Measurements from ENCODE around the gene FAM168B.
"Not testable (repeated sequence)": the region's sequence is repeated elsewhere in the genome, so short reads cannot be mapped to it uniquely, and the experiment has no call there.

FAM168B gene

GRCh38 chr2:131103165-131103564, 9.9 kb upstream of the FAM168B start:
- no peak for DNase-seq (ENCODE audit: low read depth in 2 of 2)

DNA sequence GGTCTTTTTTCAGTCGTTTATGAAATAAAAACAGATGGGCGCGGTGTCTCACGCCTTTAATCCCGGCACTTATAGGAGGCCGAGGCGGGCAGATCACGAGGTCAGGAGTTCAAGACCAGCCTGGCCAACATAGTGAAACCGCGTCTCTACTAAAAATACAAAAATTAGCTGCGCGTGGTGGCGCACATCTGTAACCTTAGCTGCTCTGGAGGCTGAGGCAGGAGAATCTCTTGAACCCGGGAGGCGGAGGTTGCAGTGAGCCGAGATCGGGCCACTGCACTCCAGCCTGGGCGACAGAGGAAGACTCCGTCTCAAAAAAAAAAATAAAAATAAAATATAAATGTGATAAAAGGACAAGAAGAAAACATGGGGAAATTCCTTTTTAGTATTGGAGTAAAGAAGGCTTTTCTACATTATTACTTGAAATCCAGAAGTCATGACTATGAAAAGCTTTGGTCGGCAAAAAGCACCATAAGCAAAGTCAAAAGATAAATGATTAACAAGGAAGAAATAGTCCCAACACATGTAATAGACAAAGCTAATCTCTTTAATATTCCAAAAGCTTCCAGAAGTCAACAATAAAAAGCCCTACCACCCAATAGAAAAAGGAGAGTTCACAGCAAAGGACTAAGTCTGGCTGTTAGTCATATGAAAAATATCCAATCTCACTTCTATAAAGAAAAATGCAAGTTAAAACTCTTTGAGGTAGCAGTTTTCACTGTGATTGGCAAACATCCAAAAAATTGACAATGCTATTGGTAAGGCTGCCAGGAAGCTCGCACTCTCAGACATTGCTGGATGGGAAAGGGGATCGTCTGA, 1.4 kb upstream of the FAM168B start:
- no peak for DNase-seq (ENCODE audit: low read depth in 2 of 2)

DNA sequence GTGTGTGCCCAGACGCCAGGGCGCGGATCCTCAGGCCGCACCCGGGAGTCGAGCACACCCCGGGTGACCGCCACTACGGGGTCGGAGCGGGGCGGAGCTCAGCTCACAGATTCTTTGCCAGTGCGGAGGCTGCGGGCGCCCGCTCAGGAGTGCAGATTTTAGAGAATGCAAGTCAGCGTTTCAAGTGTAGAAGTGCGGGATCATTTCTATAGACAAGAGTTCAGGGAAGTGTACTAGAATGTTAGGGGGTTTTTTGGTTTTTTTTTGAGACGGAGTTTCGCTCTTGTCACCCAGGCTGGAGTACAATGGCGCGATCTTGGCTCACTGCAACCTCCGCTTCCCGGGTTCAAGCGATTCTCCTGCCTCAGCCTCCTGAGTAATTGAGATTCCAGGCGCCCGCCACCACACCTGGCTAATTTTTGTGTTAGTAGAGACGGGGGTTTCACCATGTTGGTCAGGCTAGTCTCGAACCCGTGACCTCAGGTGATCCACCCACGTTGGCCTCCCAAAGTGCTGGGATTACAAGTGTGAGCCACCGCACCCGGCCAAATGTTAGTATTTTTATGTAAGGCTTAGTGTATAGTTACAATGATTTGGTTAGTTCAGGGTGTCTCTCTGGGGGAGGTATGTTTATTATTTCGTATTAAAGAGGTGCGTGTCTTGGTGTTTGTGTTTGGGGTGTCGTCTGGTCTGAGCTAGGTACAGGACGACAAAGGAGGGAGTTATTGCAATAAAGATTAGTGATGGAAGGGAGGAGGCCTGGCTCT, 619 bp upstream of the FAM168B start:
- no peak for DNase-seq (ENCODE audit: low read depth in 2 of 2)

GRCh38 chr2:131092458-131093005, 728 bp downstream of the FAM168B start:
- no peak for DNase-seq (ENCODE audit: low read depth in 2 of 2)

DNA sequence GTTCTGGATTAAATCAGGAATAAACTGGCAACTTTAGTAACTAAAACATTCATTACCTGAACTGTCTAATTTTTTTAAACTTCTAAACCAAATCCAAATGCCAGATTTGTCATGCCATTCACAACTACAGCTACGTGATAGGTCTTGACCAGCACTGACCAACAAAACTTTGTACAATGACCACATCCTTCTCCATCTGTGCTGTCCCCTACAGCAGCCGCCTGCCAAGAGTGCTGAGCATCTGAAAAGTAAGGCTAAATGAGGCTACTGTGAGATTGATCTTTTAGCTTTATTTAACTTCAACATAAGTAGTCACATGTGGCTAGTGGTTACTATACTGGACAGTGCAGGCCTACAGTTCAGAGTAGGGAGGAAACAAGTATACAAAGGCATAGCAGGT, 7.6 kb downstream of the FAM168B start:
- no peak for DNase-seq (ENCODE audit: low read depth in 2 of 2)

DNA sequence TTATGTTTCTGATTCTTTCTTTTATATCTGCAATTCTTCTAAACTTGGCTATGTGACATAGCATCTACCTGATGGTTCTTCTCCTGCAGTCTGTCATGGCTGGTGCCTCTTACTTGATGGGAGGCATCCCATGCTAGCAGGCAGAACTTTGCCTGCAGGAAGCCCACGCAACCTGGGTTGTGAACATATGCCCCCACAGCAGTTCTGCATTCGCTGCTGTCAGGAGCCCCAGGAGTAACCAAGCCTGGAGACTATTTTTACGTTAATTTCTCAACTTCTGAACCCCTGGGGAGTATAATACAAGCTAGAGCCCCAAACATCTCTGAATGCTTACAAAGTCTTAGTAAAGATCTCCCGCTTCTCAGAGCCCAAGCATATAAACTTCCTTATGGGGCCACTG, 12.1 kb downstream of the FAM168B start:
- DNase-seq (ENCODE audit: low read depth in 2 of 2), result no peak

DNA sequence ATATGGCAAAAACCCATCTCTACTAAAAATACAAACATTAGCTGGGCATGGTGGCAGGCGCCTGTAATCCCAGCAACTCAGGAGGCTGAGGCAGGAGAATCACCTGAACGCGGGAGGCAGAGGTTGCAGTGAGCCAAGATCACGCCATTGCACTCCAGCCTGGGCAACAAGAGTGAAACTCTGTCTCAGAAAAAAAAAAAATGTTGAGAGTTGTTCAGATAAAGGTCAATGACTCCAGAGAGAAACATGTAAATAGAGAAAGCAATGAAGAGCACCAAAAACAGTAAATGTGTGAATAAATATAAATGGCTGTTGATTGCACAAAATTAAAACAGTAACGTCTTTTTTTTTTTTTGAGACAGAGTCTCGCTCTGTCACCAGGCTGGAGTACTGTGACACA, 13.3 kb downstream of the FAM168B start:
- DNase-seq (ENCODE audit: low read depth in 2 of 2), result not testable (repeated sequence)

DNA sequence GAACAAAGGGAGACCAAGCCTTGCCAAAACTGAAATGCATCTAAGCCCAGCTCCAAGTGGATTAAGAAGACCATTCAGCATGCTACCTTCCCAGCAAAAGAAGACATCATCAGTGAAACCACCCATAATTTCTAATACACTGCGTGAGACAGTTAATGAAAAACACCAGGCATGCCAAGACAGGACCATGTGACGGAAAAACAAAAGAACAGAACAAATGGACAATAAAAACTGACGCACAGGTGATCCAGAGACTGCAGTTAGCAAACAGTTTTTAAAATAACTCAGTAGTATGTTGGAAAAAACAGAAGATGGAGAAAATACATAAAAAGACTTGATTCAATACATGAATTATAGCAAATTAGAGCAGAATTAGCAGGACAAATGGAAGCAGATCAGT, 15.3 kb downstream of the FAM168B start:
- DNase-seq (ENCODE audit: low read depth in 2 of 2), result no peak

DNA sequence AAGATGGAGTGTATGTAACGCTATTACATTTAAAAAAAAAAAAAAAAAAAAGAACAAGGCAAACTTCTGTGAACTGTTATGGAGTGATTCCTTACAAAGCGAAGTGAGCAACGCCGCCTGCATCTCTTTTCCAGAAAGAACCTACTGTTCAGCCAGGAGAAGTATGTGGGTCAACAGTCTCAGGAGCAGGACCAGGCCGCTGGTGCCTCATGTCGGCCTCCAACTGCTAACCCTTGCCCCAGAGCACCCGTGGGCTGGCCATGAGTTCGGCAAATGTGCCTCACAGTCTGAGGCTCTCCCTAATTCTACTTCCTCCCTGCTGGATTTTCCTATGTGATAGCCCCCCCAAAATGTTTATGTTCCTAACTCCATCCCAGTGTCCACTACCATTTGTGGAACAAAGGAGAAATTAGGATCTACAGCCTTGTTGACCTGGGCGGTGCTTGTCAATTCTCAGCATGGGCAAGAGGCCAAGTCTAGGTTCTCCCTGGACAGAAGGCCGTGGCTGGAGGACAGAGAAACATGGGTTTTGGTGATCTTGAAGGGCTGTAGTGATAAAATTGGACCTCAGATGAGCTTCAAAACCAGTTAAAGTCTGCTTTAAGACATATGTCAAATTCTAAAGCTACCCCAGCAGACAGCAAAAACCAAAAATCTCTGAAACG, 15.9 kb downstream of the FAM168B start:
- no peak for DNase-seq (ENCODE audit: low read depth in 2 of 2)

GRCh38 chr2:131076707-131077106, 16.6 kb downstream of the FAM168B start:
- DNase-seq (ENCODE audit: low read depth in 2 of 2), result no peak

DNA sequence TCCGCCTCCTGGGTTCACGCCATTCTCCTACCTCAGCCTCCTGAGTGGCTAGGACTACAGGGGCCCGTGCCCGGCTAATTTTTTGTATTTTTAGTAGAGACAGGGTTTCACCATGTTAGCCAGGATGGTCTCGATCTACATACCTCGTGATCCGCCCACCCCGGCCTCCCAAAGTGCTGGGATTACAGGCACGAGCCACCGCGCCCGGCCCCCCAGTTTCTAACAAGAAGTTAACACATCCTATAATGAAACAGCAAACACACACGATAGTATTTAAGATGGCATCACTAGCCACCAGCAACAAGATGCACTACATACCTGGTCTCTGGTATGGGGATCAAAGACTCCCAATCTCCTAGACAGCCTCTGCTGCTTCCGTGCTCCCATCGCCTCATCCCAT, 17.7 kb downstream of the FAM168B start:
- DNase-seq (ENCODE audit: low read depth in 2 of 2), result not testable (repeated sequence)

DNA sequence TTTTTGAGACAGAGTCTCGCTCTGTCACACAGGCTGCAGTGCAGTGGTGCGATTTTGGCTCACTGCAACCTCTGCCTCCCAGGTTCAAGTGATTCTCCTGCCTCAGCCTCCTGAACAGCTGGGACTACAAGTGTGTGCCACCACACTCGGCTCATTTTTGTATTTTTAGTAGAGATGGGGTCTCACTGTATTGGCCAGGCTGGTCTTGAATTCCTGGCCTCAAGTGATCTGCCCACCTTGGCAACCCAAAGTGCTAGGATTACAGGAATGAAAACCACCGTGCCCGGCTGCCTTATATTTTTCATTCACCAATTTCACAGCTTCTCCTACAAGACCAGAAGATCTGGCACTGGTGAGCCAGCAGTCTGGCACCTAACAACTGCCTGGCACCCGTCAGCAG, 25.1 kb downstream of the FAM168B start:
- not testable (repeated sequence) for DNase-seq (ENCODE audit: low read depth in 2 of 2)

GRCh38 chr2:131067465-131068125, 25.7 kb downstream of the FAM168B start:
- no peak for DNase-seq (ENCODE audit: low read depth in 2 of 2)

- DNase-seq (ENCODE audit: low read depth in 2 of 2), result no peak
Measured at GRCh38 chr2:131064589-131065512, 28.4 kb downstream of the FAM168B start.

DNA sequence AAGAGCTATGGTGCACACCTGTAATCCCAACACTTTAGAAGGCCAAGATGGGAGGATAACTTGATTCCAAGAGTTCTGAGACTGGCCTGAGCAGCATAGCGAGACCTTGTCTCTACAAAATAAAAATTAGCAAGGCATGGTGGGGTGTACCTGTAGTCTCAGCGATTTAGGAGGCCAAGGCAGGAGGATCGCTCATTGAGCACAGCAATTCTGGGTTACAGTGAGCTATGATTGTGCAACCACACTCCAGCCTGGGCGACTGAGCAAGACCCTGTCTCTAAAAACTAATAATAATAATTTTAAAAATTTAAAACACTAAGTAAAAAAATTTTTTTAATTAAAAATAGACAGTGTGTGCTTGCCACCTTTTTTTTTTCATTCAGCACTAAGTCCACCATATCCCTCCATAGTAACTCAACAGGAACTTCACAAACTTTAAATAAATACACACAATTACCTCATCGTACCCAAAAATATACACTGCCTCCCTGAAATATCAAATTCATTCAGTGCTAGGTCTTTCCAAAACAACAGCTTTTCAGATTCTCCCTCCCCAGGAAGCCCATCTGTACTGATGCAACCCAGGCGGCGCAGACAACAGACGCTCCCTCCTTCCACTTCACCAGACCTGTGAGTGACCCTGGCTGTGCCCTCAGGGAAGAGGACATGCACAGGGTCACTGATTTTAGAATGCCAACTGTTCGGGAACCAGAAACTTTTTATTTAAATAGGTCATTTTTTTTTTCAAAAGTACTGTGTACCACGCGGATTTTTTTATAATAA, 29.6 kb downstream of the FAM168B start:
- no peak for DNase-seq (ENCODE audit: low read depth in 2 of 2)

GRCh38 chr2:131058920-131059319, 34.3 kb downstream of the FAM168B start:
- DNase-seq (ENCODE audit: low read depth in 2 of 2), result no peak

- no peak for DNase-seq (ENCODE audit: low read depth in 2 of 2)
Measured at GRCh38 chr2:131058214-131058843, 34.9 kb downstream of the FAM168B start.

- no peak for DNase-seq (ENCODE audit: low read depth in 2 of 2)
Measured at GRCh38 chr2:131056932-131057287, 36.4 kb downstream of the FAM168B start.

DNA sequence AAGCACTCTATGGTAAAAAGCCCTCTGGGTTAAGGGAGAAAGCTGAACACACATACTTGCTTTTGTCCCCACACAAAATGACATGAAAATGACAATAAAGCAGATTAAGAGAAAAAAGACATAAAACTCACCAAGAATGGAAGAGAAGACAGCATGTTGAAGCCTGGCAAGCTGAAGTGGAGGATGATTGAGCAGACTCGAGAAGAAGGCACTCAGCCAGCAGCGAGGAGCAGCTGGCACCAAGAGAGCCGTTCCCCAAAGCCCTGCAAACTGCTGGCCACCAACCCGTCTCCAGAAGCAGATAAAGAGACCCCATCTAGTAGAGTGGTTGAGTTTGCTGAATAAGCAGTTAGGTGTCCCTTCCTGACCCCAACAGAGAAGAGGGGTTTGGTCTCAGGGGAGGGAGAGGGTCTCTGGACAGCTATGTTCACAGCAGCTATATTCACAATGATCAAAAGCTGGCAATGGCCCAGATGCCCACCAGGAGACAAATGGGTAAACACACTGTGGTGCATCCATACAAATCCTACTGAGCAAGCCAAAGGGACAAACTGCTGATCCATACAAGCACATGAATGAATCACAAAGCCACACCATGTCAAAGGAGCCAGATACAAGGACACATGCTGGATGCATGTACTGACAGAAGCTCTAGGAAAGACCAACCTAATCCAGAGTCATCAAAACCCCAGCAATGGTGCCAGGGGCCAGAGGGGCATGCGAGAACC, 36.9 kb downstream of the FAM168B start:
- DNase-seq (ENCODE audit: low read depth in 2 of 2), result no peak

All from fibroblast of skin of left biceps (primary cell).